ENCODE measurements around the gene COX5A.

- TF ChIP-seq CTCF (IDR thresholded peaks at IDR 0.05 in 8 of 11, conservative IDR thresholded peaks at IDR 0.05 in 3 of 11), result no peak
- peak in 1 of 3 donors; percentile 59 for TF ChIP-seq POLR2AphosphoS5 (IDR thresholded peaks at IDR 0.05)
- TF ChIP-seq POLR2A (IDR thresholded peaks at IDR 0.05), result no peak
These were observed 17.1 kb upstream of the COX5A start for GRCh38 chr15:74955017-74955416.

Data from spleen (tissue), 7 donors.